LNCaP clone FGC (cell line): ENCODE data around the gene SNX3.

Experiments
- DNase-seq: peaks from one replicate; pipeline ENCODE4 v3.0.0-alpha.2; 2011; ENCODE audit warnings: low read depth
- H3K4me3 ChIP-seq: 2 replicates; pipeline ENCODE4 v1.5.1; 2011; ENCODE audit warnings: mild to moderate bottlenecking, low read depth, low read length, control low read depth
- CTCF ChIP-seq: IDR thresholded peaks from 2 replicates; pipeline ENCODE4 v1.5.1; 2012; ENCODE audit warnings: mild to moderate bottlenecking; ENCODE audit not compliant: control insufficient read depth, insufficient read depth; ENCODE audit errors: extremely low read depth

Gene SNX3

DNA sequence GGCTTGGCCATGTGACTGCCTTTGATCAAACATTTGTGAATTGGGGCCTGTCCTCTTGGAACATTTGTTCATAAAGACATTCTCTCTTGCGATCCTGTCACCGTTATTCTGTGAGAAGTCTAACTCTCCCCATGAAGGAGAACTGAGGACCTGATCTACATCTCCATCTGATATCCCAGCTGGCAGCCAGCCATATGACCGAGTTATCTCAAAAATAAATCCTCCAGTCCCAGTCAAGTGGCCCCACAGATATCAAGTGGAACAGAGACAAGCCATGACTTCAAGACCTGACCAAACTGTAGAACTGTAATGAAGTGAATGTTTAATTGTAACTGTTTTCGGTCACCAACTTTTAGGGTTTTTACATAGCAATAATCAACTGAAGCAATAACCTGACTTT is 25.7 kb downstream of the SNX3 start:
- no peak overlapping the region for H3K4me3 ChIP-seq
- no peak for DNase-seq
- no peak for TF ChIP-seq CTCF

- DNase-seq, result no peak
- TF ChIP-seq CTCF, result no peak
- no peak overlapping the region for H3K4me3 ChIP-seq
These were observed 32.4 kb downstream of the SNX3 start for GRCh38 chr6:108228416-108228815.

GRCh38 chr6:108227290-108227689 is 33.5 kb downstream of the SNX3 start:
- DNase-seq, result no peak
- H3K4me3 ChIP-seq, result no peak overlapping the region

GRCh38 chr6:108222504-108222903 is 38.3 kb downstream of the SNX3 start:
- no peak for TF ChIP-seq CTCF
- no peak for DNase-seq
- H3K4me3 ChIP-seq, result no peak overlapping the region

More at GRCh38 chr6:108227290-108227689, 33.5 kb downstream of the SNX3 start:
- TF ChIP-seq CTCF, result no peak

DNA sequence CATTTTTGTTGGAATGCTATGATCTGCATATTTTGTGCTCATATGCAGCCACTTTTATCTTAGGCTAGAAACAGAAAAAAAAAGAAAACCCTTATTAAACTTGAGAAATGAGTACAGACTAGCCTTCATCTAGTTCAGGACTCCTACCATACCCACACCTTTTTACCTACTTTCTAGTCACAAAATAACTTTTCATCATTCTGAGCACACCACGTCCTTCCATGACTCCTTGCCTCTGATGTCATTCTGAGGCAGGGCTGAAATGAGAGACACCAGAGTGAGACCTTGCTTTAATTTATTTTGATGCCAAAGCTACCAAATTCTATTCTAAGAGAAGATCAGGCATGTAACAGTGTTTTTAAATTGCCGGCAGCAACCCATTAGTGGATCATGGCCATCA is 38.8 kb downstream of the SNX3 start:
- DNase-seq, result no peak
- no peak overlapping the region for H3K4me3 ChIP-seq
- no peak for TF ChIP-seq CTCF

GRCh38 chr6:108211671-108212070 is 49.2 kb downstream of the SNX3 start:
- peak; percentile 62 for DNase-seq
- H3K4me3 ChIP-seq, result peak overlapping the region; percentile 33; the same call in 1 of the 2 replicates
- TF ChIP-seq CTCF, result no peak

DNA sequence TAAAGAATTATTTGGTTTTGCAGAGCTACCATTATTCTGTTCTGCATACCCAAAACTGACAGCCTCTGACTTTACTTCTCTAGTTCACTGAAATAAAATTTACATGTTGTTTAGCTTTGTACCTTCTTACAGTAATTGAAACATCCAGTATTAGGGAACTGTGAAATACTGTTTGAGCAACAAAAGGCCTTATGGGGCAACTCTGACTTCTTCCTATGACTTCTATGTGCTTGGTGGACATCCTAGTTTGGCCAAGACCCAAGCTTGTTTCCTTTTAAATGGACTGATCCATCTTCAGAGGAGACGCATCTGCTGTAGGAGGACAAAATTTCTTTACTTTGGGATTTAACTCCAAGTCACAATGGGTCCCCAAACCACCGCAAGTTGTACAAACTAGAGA is 50.3 kb downstream of the SNX3 start:
- no peak for TF ChIP-seq CTCF
- no peak overlapping the region for H3K4me3 ChIP-seq
- no peak for DNase-seq
